GM12874 (cell line): ENCODE data around the gene ASPRV1.

Source experiments
- CTCF ChIP-seq: IDR thresholded peaks from 2 replicates; pipeline ENCODE4 v1.5.1; 2011; ENCODE audit warnings: low read depth, mild to moderate bottlenecking, control low read depth, low read length, moderate library complexity; ENCODE audit not compliant: insufficient read depth

Gene ASPRV1

GRCh38 chr2:69975136-69975852, 13.9 kb upstream of the ASPRV1 start:
- no peak for TF ChIP-seq CTCF

DNA sequence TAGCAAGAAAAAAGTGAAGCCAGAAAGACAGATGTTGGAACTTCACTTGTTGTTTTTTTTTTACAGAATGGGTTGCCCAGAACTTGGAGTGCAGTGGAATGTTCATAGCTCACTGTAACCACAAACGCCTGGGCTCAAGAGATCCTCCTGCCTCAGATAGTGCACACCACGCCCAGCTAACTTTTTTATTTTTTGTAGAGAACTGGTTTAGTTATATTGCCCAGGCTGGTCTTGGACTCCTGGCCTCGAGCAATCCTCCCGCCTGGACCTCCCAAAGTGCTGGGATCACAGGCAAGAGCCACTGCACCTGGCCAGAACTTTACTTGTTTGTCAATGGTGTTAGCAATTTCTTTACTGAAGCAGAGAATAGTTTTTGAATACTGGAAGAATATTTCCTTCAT, 11.9 kb upstream of the ASPRV1 start:
- TF ChIP-seq CTCF: no peak

DNA sequence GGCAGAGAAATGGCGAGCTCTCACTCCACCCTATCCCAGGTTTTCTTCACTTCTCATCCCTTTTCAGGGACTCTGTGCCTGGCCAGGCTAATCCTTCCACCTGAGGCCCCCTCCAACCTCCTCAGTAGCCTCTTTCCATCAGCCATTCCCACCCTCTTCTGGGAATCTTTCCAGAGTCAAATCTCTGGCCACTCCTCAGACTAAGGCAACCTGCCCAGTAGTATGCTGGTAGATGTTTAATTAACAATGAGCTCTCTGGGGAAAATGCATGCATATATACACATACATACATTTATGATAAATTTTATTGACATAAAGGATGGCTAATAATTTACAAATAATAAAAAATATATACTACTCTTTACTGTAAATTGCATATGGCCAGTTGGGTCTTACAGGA, 11.4 kb upstream of the ASPRV1 start:
- TF ChIP-seq CTCF: no peak

GRCh38 chr2:69969991-69970390, 8.6 kb upstream of the ASPRV1 start:
- no peak for TF ChIP-seq CTCF

GRCh38 chr2:69969126-69969983, 7.9 kb upstream of the ASPRV1 start:
- no peak for TF ChIP-seq CTCF

- TF ChIP-seq CTCF: no peak
These were observed 7.2 kb upstream of the ASPRV1 start for GRCh38 chr2:69968609-69969008.

GRCh38 chr2:69966496-69966895, 5.1 kb upstream of the ASPRV1 start:
- no peak for TF ChIP-seq CTCF
